Skeletal muscle satellite cell (primary cell): ENCODE data around the gene TDP1.
"Not testable (repeated sequence)": the region's sequence is repeated elsewhere in the genome, so short reads cannot be mapped to it uniquely, and the experiment has no call there.

Source experiments
- H3K27me3 ChIP-seq: 2 replicates; pipeline ENCODE4 v1.7.0; 2013; ENCODE audit warnings: low read length; ENCODE audit not compliant: control insufficient read depth, insufficient read depth
- H3K36me3 ChIP-seq: 2 replicates; pipeline ENCODE4 v1.7.0; 2013; ENCODE audit warnings: mild to moderate bottlenecking, control low read depth, low read length; ENCODE audit not compliant: insufficient read depth
- H3K4me1 ChIP-seq: 2 replicates; pipeline ENCODE4 v1.7.0; 2013; ENCODE audit warnings: low read length; ENCODE audit not compliant: control insufficient read depth, insufficient read depth
- H3K4me2 ChIP-seq: 2 replicates; pipeline ENCODE4 v1.7.0; 2013; ENCODE audit warnings: mild to moderate bottlenecking, low read length
- H3K4me3 ChIP-seq: 2 replicates; pipeline ENCODE4 v1.7.0; 2013; ENCODE audit warnings: low read length
- H3K9ac ChIP-seq: 2 replicates; pipeline ENCODE4 v1.7.0; 2013; ENCODE audit warnings: mild to moderate bottlenecking, low read depth, low read length, moderate library complexity
- H3K9me3 ChIP-seq: replicated peaks from 2 replicates; pipeline ENCODE4 v1.7.0; 2013; ENCODE audit warnings: mild to moderate bottlenecking, control low read depth, low read length

TDP1 gene

DNA sequence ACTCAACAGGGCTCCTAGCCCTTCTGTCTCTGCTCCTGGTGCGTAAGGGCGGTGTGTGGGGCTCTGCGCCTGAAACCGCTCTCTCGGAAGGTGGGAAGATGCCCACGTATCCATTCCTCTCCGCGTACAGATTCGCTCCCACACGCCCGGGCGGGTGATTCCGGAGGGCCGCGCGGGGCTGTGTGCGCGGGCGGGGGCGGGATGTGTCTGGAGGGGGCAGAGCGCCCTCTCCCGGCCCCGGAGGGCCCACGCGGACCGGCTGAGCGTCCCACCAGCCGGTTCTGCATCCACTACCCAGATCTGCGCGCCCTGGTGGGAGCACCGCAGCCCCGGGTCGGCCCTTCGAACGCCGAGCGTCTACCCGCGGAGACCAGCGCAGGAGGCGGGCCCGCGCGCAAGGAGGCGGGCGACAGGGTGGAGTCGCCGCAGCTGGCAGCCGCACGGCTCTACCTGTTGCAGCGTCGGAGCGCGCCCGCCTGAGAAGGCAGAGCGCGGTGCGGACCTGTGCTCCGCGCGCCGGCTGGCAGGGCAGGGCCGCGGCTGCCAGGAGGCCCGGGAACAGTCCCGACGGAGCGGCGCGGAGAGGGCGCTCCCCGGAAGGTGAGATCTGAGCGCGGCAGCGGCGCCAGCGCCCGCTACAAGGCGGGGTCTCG, 104.7 kb downstream of the TDP1 start:
- Histone ChIP-seq H3K4me3 (peak overlapping the region; percentile 68), H3K9me3 (no peaks in the 10 kb centered on the region), H3K4me1 (peaks cover 21% of the 10 kb centered on the region), H3K9ac (no peak overlapping the region), H3K27me3 (peaks cover 92% of the 10 kb centered on the region), H3K36me3 (no peaks in the 10 kb centered on the region), H3K4me2 (peak overlapping the region; percentile 90)

DNA sequence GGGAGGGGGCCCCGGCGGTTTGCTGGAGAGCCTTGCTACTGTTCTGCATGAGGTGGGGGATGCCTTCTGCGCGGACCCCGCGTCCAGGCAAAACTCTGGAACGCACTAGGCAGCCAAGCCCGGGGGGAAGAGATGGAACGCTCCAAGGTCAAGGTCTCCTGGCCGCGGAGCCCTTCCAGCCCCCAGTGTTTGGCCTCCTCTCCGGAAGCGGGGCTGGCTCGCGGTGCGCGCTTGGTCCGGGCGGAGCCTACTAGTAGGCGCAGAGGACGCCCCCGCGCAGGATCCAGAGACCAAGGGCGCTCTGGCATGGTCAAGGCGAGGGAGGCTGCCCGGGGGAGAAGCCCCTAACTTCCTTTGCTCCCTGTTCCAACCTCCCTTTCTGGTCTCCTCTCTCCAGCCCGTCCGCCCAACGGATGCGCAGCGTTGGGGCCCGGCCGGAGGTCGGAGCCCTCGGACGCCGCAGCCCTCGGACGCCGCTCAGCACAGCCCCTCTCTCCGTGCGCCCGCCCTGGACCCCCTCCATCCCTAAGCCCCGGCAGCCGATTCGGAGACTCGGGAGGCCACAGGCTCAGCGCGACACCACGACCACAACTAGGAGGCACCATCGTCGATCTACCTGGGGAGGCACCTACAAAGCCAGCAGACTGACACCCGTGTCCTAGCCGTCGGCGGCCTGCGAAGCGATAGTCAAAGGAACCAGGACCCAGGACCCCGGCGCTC, 105.4 kb downstream of the TDP1 start:
- Histone ChIP-seq H3K9ac (no peak overlapping the region), H3K4me2 (peak overlapping the region; percentile 90), H3K27me3 (peaks cover 89% of the 10 kb centered on the region), H3K9me3 (no peaks in the 10 kb centered on the region), H3K4me3 (peak overlapping the region; percentile 68), H3K4me1 (peaks cover 21% of the 10 kb centered on the region), H3K36me3 (no peaks in the 10 kb centered on the region)

DNA sequence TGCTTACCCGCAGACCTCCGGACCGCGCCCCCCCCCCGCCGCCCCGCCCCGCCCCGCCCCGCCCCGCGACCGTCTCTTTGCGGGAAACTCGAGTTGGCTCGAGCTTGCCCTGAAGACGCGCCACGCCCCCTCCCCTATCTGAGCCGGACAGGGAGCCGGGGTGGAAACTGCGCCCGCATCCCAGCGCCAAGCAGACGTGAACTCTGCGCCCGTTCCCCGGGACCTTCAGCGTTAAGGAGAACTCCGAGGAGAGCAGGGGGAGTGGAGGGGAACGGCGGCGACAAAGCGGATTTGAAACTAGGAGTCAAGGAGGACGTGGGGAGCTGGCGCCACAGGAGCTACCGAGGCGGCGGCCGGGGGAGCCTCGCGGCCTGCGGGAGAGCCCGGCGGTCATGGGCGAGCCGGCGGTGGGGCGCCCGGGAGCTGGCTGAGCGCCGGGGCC, 106.0 kb downstream of the TDP1 start, which contains the start of gene KCNK13:
Gene KCNK13, plus strand, starts transcription at position 310 of the 442 bp plus-strand sequence. CDS start 212 bp downstream, outside the sequence.
- H3K9ac ChIP-seq: no peak within 1 kb of the TSS
- H3K36me3 ChIP-seq: no peaks in the 10 kb centered on the region
- H3K4me3 ChIP-seq: peak within 1 kb of the TSS; percentile 68
- no peaks in the 10 kb centered on the region for H3K9me3 ChIP-seq
- peaks cover 21% of the 10 kb centered on the region for H3K4me1 ChIP-seq
- H3K4me2 ChIP-seq: peak within 1 kb of the TSS; percentile 90
- H3K27me3 ChIP-seq: peaks cover 88% of the 10 kb centered on the region

DNA sequence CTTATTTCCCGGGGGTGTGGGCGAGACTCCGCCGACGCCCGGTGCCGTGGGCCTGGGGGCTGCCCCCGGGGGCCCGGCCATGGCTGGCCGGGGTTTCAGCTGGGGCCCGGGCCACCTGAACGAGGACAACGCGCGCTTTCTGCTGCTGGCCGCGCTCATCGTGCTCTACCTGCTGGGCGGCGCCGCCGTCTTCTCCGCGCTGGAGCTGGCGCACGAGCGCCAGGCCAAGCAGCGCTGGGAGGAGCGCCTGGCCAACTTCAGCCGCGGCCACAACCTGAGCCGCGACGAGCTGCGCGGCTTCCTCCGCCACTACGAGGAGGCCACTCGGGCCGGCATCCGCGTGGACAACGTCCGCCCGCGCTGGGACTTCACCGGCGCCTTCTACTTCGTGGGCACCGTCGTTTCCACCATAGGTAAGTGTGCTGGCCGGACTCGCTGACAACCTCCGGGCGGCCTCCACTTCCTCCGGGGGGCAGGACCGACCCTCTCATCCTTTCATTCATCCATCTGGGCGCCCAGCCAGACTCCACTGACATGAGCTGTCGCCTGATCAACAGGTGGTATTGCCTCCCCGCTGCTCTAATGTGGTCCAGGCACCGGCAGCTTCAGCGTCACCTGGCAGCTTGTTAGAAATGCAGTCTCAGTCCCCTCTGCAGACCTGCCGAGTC, 106.5 kb downstream of the TDP1 start:
- peak overlapping the region; percentile 52 for H3K4me3 ChIP-seq

DNA sequence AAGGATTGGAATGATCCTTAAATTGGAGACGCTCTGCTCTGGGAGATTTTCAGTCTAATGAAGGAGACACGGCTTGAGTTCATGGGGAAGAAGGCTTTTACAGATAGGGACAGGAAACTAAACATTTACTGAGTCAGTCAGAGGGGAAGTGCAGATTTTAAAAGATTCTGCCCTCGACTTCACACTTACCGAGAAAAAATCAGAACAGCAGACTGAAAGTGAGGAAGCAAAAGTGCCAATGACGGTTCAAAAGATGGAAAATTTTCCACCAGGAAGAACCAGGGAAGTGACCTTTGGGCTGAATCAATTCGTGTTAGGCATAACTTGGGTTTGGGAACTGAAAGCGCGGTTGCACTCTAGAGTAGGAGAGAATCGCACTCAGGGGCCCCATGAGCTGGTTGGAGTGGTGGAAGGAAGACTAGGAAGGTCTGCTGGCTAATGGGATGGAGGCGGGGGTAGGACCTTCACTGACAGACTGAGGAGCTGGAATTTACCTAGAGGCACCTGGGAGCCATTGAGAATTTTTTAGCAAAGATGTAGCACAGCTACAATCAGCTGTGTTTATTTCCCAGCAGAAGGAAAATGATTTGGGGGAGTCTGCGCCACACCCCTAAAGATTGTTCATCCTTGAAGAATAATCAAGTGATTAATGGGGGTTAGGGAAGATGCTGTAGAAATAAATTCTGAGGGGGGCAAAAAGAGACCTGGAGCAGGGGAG, 107.3 kb downstream of the TDP1 start:
- H3K9ac ChIP-seq: no peak overlapping the region
- peaks cover 85% of the 10 kb centered on the region for H3K27me3 ChIP-seq
- no peaks in the 10 kb centered on the region for H3K36me3 ChIP-seq
- H3K9me3 ChIP-seq: no peaks in the 10 kb centered on the region
- H3K4me1 ChIP-seq: peaks cover 21% of the 10 kb centered on the region
- no peak overlapping the region for H3K4me3 ChIP-seq
- peak overlapping the region; percentile 90 for H3K4me2 ChIP-seq

More for the DNA sequence above, 106.5 kb downstream of the TDP1 start:
- peak overlapping the region; percentile 90 for H3K4me2 ChIP-seq
- H3K9ac ChIP-seq: no peak overlapping the region
- H3K36me3 ChIP-seq: no peaks in the 10 kb centered on the region
- peaks cover 84% of the 10 kb centered on the region for H3K27me3 ChIP-seq
- H3K4me1 ChIP-seq: peaks cover 21% of the 10 kb centered on the region
- H3K9me3 ChIP-seq: no peaks in the 10 kb centered on the region

DNA sequence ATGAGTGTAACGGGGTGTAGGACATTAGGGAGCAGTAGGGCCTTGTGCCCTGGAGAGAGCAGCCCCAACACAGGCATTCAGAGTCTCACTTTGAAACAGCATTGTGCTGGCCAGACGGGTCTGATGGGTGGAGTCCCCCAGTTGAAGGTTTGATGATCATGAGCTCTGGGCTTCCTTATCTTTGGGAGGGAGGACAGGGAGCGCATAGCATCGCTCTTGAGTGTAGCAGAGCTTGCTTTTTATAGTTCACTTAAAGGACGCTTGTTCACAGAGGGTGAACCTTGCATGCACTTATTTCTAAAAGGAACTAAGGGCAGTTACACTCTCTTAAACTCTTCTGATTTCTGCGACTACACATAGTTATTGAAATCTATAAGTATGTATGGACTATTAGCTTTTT, 116.6 kb downstream of the TDP1 start:
- Histone ChIP-seq H3K27me3 (peaks cover 62% of the 10 kb centered on the region), H3K4me2 (no peak overlapping the region), H3K4me3 (no peak overlapping the region), H3K4me1 (no peaks in the 10 kb centered on the region), H3K9ac (no peak overlapping the region), H3K9me3 (no peaks in the 10 kb centered on the region), H3K36me3 (no peaks in the 10 kb centered on the region)

DNA sequence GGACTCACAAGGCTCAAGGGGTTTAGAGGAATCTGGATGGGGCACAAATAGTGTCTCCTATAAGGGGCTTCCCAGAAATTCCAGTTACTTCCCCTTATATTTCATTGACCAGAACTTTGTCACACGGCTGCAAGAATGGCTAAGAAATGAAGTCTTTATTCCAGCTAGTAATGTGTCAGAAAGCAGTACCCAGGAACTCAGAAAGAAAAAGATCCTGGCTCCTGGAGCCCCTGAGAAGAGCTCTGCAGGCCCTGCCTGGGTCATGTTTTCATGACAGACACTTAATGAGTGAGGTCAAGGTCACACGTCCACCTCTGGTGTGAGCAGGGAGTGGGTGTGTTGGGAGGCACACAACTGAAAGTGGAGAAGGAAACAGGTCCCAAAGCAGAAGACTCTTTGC, 123.8 kb downstream of the TDP1 start:
- H3K27me3 ChIP-seq: peaks cover 47% of the 10 kb centered on the region
- no peaks in the 10 kb centered on the region for H3K4me1 ChIP-seq
- H3K4me3 ChIP-seq: no peak overlapping the region
- no peaks in the 10 kb centered on the region for H3K9me3 ChIP-seq
- no peaks in the 10 kb centered on the region for H3K36me3 ChIP-seq
- H3K9ac ChIP-seq: no peak overlapping the region
- no peak overlapping the region for H3K4me2 ChIP-seq

DNA sequence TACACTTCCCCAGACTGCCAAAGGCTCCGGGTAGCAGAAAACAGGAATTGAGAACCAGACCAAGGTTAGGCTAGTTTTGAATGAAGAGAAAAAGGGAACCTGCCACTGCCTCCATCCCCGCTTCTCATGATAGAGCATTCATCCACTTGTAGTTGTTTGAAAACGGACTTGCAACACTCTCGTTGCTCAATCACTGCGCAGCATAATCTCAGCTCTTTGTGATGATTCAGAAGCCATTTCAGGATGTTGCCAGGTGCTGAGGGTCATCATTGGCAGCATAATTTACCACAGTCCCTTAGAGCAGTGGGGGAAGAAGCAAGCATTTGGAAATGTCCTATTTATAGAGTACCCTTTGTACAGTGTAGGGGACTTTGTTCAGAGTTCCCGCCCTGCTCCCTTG, 131.7 kb downstream of the TDP1 start:
- H3K36me3 ChIP-seq: no peaks in the 10 kb centered on the region
- H3K9me3 ChIP-seq: no peaks in the 10 kb centered on the region
- H3K4me2 ChIP-seq: no peak overlapping the region
- H3K9ac ChIP-seq: no peak overlapping the region
- peaks cover 3% of the 10 kb centered on the region for H3K4me1 ChIP-seq
- peaks cover 31% of the 10 kb centered on the region for H3K27me3 ChIP-seq
- no peak overlapping the region for H3K4me3 ChIP-seq

DNA sequence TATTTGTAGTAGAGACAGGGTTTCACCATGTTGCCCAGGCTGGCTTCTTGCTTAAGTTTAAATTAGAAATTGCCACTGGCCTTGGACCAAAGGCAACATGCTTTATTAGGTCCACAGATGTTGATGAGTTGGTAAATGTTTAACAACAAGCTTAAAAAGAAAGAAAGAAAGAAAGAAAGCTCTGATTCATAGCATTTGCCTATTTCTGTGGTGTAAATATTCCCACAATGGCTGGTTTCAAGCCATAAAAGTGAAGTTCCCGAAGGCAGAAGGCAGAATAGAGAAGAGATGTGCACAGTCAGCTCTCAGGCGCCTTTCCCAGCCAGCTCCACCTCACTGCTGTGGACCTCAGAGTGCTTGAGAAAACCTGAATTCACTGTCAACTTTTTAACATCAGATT, 132.4 kb downstream of the TDP1 start:
- Histone ChIP-seq H3K4me3 (no peak overlapping the region), H3K4me2 (no peak overlapping the region), H3K9ac (no peak overlapping the region), H3K36me3 (no peaks in the 10 kb centered on the region), H3K27me3 (peaks cover 29% of the 10 kb centered on the region), H3K9me3 (no peaks in the 10 kb centered on the region), H3K4me1 (peaks cover 3% of the 10 kb centered on the region)

DNA sequence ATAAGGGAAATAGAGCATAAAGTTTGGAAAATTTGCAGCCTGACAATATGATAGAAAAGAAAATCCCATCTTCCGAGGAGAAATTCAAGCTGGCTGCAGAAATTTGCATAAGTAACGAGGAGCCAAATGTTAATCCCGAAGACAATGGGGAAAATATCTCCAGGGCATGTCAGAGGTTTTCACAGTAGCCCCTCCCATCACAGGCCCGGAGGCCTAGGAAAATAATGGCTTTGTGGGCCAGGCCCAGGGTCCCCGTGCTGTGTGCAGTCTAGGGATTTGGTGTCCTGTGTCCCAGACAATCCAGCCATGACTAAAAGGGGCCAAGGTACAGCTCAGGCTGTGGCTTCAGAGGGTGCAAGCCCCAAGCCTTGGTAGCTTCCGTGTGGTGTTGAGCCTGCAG, 133.8 kb downstream of the TDP1 start:
- H3K4me3 ChIP-seq, H3K4me2 ChIP-seq, H3K36me3 ChIP-seq, H3K9ac ChIP-seq, H3K9me3 ChIP-seq, H3K4me1 ChIP-seq: not testable (repeated sequence)
- peaks cover 26% of the 10 kb centered on the region for H3K27me3 ChIP-seq

DNA sequence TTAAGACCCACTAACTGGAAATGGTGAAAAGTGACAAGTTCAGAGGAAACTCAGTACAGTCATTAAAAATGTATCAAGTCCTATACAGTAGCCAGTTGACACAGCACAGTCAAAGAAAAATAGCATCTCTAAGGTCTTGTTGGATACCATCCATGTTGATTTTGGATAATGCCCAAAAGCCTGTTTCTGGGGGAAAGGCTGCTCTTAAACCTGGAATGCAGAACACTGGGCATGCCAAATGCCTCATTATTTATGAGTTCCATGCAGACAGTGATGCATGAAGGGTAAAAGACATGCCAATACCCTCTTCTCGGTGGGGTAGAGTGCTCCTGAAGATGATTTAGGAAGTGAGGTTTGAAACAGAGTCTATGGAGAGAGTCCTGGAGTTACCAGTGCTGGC, 135.7 kb downstream of the TDP1 start:
- Histone ChIP-seq H3K4me2 (no peak overlapping the region), H3K36me3 (no peaks in the 10 kb centered on the region), H3K27me3 (peaks cover 30% of the 10 kb centered on the region), H3K4me3 (no peak overlapping the region), H3K9me3 (no peaks in the 10 kb centered on the region), H3K9ac (no peak overlapping the region), H3K4me1 (peaks cover 3% of the 10 kb centered on the region)
